ENCODE measurements around the gene MEOX2.

DNA sequence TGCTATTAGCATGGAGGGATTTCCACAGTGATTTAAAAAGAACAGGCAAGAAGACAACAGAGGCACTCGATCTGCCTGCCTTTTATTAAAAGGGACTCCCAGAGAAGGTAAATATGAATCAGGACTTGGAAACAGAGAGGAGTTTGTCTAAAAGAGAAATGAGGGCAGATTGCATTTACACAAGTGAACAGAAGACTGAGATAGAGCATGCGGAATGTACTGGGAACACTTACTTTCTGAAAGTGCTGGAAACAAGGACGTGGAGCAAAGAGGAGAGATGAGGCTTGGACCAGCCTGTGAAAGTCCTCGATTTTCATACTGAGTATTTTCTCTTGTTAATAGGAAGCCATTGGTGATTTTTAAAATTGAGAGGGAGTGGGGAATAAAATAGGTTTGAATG is 35.7 kb downstream of the MEOX2 start:
- TF ChIP-seq GATA2 (IDR thresholded peaks at IDR 0.05; ENCODE audit: low read depth, low read length): no peak
- no peak for TF ChIP-seq GATA3 (IDR thresholded peaks at IDR 0.05; ENCODE audit: low read depth, low read length)

All from SH-SY5Y (cell line).